Fibroblast of skin of back (primary cell): ENCODE results near the gene ZFHX3.
"Not testable (repeated sequence)": the region's sequence is repeated elsewhere in the genome, so short reads cannot be mapped to it uniquely, and the experiment has no call there.

ENCODE experiments used
- DNase-seq: peaks from one replicate; pipeline ENCODE4 v3.0.0-alpha.2; 2013

The ZFHX3 gene

DNA sequence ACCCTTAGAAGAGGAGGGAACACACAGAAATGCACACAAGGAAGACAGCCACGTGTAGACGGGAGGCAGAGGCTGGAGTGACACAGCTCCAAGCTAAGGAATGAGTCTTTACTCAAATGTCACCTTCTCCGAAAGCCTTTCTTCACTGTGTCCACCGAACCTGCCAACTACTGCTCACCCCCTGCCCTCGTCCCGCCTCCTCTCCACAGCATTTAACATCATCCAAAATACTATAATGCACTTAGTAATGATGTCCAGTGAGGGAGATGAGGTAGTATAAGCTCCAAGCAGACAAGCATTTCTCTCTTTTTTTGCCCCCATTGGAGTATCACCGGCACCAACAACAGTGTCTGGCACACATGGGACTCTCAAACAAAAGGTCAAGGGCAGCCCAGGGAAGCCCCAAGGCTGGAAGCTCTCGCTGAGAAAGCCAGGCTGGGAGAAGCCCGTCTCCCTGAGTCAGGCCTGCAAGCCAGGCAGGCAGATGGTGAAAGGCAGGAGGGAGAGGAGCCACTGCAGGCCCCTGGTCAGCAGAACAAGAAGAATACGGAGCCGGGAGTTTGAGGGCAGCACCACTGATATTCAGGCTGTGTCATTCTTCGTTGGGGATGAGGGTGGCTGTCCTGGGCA, 25.9 kb downstream of the ZFHX3 start:
- no peak for DNase-seq

DNA sequence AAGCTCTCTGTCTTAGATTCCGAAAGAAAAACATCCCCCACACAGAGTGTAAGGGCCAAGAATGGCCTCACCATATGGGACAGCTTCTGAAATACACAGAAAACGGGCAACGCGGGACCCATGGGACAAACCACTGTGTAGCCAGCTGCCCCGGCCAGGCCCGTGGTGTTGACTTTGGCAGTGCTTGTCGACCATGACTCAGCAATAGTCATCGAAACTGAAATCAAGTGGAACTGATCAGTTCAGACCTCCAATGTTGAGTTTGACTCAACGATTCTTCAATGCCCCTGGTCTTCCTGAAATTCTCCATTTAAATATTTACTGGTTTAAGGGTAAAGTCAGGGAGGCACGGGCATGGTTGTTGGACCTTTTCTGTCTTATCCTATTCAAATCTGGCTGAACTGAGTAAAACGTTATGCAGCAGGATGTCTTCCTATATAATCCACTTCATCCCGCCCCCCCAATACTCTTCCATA, 27.5 kb downstream of the ZFHX3 start:
- DNase-seq = peak; percentile 98

DNA sequence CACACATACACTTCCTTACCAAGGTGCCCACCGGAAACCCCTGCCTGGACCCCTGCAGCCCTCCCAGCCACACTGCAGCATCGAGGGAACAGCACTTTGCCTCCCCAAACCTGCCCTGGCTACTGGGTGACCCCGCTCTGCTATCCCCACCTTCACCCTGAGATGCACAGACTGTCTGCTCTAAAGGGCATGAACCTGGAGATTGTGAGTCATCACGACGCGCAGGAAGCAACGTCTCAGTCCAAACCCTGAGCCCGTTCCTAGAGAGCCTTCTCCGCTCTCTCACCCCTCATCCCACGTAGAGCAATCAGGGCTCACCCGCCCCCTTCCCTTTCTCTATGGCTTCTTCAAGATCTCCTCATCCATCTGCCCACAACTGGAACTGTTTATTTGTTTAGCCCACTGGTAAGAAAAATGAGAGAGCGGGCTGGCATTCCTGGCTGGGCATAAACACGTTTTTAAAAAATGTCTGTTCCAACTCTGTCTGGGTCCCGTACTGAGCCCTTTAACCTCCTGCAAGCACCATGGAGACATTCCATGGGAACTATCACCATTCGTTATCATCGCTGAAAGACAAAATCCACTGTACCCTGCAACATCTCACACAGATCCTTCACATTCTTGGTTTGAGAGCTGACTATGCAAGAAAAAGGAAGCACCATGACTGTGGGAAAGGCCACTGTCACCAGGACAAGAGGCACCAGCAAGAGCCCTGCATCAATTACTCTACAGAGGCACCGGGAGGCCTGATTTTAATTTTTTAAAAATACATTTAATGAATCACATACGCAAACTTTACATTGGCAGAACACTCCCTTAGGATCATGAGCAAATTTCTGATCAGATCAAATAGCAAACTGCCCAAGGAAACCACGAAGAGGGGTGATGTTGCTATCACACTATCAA, 28.2 kb downstream of the ZFHX3 start:
- peak; percentile 79 for DNase-seq

DNA sequence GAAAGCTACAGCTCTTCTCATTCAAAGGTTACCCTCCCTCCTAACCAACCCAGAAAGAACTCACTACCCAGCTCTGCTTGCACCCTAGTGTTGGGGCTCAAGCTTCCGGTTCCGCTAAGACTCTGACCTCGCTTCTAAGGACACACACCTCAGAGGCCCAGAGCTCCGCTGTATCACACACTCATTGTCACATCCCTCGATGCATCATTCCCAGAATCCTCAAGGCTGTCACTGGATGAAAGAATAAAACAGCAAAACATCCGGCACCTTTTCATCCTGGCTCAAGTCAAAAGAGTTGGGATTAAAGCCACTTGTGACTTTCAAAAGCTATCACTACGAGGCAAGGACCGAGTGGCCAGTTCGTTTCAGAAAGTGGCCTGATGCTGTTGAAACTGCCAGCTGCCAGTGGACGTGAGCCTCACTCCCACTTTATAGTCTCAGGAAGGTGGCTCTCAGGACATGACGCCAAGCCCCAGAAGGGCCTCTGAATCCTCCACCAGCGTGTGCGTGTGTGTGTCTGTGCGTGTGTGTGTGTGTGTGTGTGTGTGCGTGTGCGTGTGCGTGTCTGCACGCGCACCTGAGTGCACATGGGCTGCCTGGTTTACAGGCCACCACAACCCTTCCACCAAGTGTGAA, 29.0 kb downstream of the ZFHX3 start:
- DNase-seq = no peak

DNA sequence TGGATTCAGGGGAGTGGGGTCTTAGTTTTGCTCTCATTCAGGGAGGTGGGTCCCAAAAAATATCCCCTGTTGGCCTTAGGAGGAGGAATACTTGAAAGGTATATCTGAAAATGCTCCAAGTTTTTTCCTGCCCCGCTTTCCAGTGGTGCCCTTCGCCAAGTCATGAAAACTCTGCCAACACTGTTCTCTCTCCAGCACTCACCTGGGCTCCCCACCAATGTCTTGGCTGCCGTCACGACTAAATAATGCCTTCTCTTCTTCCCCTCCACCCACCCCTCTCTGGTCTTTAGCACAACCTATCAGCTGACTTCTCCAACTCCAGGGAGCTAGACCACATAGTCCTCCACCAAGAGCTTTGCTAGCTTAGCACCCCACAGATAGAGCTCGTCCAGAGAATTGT, 30.6 kb downstream of the ZFHX3 start:
- DNase-seq = no peak

DNA sequence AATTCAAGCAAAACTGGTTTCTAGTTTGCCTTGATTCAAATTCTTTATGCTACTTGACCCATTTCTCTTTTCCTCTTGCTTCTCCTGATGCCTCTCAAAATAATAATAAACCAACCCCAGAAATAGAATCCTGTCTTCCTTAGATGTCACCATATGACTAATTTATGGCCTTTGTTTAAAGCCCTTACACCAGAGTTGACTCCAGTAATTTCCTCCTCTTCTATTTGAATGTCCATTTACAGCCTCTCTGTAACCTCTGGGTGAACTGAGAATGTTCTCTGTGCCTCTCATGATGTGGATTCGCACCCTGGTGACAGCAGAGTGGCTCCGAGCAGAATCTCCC, 31.5 kb downstream of the ZFHX3 start:
- DNase-seq = peak; percentile 45

DNA sequence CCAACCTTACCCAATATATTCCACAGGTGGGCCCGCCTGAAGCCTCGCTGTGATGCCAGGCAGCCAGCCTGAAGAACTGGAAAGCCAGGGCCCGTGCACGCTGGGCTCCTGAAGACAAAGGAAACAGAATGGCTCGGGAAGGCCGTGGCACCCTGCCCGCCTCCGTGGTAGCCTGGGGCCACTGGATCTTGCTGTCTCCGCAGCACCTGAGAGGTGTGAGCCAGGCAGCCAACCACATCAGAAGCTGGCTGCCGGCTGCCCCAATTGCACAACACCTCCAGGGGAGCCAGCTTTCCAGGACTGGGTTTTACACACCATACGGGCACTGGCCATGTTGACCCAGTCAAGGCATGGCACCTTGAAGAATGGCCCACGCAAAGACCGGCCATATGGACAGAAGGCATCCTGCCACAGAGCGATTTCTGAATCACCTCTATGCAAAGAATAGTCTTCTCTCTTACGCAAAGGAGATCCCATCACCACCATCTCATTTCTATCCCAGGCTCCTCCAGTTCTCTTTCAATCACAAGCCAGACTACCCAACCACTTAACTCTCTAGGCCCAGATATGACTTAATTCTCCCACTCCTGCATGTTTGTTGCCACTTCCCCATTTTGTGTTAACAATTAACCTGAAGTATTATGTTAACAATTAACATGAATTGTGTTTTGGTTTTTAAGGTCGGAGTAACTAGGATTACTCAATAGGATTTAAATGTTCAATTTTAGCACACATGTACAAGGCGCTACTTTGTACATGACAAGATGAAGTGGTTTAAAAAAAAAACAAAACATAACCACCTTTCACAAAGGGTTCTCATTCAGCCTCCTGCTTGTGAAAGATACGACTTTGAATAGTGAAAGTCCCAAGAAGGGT, 32.1 kb downstream of the ZFHX3 start:
- DNase-seq = no peak

DNA sequence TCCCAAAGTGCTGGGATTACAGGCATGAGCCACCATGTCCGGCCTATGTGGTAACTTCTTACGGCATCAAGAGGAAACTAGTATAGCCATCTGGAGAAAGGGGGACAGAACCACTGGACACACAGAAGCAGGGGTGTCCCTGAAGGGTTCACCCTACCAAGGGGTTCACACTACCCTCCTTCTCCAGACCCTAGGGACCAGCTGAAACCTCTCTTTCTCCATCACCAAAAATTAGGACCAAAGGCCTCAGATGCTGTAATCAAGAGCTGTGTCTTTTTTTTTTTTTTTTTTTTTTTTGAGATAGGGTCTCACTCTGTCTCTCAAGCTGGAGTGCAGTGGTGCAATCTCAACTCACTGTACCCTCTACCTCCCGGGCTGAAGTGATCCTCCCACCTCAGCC, 33.2 kb downstream of the ZFHX3 start:
- DNase-seq = no peak

DNA sequence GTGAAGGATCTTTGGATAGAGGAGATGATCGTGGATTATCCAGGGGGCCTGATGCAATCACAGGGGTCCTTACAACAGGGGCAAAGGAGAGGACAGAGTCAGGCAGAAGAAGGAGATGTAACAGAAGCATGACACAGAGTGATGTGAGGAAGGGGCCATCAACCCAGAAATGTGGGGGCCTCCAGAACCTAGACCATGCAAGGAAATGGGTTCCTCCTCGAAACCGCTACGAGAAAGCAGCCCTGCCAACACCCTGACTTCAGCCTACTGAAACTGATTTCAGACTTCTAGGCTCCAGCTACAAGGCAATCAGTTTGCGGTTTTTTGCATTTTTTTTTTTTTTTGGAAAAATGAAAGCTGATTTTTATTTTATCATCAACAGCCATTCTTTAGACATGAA, 34.0 kb downstream of the ZFHX3 start:
- DNase-seq = no peak

DNA sequence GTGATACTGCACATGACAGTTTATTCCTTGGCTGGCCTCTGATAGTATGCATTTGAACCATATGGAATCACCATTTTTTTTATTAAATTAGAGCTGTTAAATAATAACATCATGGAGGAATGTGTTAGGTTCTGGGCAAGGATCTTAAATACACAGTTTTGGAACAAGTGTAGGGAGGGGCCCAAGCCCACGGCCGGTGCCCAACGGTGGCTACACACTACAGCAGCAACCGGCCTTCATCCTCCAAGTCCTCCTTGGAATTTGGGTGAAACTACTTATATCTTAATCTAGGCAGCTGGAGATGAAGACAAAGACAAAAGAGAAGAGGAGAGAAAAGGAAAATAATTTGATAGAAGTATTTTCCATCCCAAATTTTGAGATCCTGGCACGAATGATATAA, 35.6 kb downstream of the ZFHX3 start:
- DNase-seq = no peak

DNA sequence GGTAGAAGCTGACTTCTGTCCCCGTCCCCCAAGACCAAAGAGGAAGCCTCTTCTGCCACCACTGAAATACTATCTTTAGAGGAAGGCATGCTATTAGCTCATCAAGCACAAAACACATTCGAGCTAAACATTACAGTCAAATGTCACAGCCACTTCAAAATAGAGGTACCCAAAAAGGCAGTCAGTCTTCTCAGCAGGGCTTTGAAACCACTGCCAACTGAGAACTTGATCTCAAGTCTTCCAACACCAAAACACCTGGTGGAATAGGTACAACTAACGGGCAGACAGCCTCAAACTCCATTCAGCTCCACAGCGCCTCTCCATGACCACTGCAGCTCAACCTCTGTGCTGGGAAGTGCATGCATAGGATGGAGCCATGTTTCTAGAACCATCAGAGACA, 36.0 kb downstream of the ZFHX3 start:
- no peak for DNase-seq

DNA sequence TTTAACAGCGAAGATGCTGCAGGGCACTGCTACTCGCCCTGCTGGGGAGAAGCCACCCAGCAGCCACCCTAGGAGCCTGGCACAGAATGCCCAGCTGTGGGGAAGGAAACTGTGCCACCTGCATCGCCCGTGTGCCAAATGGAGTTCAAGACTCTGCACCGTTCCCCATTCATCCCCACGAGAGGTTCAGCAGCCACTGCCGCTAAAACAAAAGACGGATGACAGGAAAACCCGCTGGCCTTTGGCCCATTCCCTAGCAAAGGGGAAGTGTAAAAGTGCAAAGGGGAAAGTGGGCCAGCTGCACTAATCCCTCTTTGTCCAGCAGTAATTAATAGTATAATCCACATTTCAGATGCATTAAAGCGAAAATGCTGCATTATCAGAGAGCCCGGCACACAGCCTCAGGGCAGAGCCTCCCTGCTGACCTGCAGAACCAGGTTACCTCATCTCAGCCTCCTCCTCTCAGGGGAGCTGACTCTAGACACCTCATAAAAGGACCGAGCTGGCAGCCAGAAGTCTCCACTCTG, 37.7 kb downstream of the ZFHX3 start:
- no peak for DNase-seq

DNA sequence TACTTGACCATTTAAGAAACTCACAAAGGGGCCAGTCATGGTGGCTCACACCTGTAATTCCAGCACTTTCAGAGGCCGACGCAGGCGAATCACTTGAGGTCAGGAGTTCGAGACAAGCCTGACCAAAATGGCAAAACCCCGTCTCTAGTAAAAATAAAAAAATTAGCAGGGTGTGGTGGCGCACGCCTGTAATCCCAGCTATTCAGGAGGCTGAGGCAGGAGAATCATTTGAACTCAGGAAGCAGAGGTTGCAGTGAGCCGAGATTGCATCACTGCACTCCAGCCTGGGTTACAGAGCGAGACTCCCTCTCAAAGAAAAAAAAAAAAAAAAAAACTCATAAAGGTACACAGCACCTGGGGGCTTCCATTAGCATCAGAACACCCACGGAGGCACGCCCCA, 38.2 kb downstream of the ZFHX3 start:
- DNase-seq = not testable (repeated sequence)

DNA sequence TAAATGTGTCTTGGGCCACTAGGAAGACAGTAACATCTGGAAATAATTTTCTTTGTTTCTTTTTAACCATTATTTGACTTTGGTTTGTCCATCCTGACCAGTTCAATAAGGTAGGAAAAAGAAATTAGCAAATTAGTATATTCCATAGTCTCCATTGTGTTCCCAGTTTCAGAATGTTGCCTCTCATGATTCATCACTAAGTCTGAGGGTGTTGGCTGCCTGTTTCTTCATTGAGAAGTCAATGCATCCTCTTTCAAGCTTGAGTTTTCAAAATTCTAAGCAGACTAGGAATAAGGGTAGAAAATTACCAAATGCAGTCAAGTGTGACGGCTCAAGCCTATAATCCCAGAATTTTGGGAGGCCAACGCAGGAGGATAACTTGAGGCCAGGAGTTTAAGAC, 41.9 kb downstream of the ZFHX3 start:
- DNase-seq = no peak

DNA sequence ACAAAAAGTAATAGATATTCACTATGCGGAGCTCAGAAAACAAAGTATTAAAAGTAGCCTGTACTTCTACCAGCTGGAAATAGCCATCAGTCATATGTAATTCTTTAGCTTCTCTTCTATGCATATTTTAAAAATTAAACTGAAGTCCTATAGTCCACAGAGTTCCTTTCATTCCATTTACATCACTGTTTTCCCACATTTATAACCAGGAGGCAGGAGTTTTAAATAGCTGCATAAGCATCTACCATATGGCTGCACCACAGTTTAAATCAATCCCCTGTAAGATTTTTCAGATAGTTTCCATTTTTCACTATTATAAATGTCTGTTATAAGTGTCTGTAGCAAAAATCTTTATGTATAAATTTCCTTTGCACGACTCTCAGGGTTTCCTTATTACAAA, 45.1 kb downstream of the ZFHX3 start:
- DNase-seq = peak; percentile 91

DNA sequence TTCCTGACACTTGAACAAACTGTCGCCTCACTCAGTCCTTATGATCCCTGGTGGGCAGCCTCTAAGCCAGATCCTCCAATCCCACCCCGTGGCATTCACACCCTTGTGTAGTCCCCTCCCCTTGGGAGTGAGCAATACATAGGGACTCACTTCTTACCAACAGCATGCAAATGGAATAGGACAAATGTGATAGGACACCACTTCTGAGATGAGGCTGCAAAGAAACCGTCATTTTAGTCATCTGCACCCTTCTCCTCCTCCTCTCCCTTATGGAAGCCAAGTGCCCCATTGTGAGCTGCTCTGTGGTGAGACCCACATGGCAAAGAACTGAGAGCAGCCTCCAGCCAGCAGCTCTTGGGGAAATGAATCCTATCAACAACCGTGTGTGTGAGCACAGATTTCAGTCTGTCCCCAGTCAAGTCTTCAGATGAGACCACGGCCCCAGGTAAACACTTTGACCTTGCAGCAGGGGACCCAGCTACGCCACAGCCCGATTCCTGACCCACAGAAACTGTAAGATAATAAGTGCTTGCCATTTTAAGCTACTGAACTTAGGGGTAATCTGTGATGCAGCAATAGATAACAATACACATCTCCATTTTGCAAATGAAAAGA, 46.9 kb downstream of the ZFHX3 start:
- DNase-seq = no peak

DNA sequence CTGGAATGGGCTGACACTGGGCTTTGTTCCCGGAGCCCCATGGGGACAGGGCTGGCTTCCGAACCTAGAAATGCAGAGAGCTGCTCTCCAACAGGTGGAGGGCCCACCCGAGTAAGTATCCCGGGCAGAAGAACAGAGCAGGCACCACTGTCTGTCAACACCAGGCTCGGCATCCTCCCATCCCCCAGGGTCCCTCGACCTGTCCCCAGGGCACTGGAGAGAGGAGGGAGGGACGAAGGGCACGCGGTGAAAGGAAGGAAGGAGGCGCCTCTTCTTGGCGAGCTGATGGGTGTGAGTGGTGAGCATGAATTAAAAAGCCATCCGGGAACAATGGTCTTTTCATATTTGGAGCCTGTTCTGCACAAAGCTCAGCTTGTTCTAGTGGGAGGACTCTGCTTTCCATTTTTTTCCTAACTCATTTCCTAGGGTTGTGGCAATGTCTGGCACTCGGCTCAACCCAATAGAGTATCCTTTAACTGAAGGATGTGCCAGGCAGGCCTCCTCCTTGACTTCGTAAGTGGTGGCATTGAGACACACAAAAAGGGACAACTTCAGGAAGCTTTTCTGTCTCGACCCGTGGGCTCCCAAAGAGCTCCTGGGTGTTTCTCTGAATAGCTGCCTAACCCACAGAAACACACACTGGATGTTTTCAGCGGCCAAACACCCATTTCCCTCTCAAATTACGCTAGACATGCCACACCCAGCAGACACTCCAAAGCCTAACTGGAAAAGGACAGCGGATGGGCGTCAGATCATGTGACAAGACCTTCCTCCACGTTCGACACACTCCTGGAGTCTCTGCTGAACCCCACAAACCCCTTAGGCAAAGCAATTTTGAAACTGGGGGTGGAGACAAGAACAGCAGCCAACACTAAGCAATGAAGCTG, 47.7 kb downstream of the ZFHX3 start:
- peak; percentile 42 for DNase-seq

DNA sequence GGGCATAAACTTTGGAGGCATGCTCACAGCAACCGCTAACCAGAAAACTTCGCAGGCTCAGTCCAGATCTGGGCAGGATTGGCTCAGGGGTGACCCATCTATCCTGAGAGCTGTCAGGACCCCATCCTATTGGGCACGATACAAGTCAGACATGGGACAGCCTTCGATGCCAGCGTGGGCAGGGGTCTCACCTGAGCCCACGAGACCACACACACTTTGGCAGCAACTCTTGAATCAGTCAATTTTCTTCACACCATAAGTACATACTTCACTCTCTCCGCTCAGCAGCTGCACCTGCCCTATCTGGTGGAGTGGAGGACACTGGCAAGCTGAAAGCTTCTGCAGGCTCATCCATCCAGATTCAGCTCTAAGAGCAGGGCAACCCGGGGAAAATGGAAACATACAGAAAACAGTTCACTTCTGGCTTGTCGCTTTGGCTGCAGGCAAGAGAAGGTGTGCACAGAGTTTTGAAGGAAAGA, 48.3 kb downstream of the ZFHX3 start:
- DNase-seq = no peak

DNA sequence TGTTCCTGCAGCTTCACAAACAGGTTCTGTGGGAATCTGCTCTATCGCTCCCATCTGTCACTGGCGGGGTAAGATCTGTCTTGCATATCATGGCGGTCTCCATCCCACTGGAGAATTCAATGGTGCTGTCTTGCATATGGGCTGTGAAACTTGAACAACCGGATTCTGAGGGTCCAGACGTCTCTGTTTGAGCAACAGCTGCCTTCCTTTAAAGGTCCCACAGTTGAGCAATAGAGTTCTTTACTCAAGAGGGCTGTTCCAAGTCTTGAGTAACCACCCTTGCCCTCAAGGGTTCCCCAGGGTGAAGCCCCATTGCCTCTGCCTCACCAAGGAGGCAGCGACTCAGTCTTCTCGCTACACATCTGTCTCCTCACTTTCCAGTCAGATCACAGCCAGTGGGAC, 50.8 kb downstream of the ZFHX3 start:
- no peak for DNase-seq

DNA sequence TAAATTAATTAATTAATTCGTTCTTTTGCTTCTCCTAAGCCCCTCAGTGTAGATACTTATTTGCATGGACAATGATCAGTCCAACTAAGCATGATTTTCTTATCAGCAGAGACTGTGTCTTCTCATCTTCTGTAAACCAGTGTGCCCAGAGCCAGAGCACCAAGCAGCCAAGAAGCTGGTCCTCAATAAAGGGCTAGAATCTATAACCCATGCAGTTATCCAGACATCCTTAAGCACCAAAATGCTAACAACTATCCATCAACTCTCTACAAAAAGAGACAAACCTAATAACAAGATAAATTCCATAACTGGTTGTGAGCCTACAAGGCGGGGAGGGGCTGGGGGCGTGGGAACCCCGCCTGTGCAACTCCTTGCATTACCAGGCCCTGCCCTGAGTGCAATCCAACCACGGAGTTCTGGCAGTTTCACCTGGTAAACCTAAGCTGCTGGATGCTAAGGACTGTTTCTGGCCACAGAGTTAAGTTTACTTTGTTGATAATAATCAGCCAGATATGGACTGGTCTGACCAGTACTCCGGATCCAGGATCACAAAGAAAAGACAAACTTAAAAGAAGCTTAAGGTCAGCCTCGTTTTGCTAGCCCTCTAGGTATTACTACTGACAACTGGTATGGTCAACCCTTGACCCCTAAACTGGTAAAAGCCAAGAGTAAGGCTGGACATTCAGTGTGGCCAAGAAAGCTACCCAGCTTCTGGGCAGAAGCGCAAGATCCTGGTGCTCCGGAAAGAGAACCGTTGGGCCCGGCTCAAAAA, 51.5 kb downstream of the ZFHX3 start:
- DNase-seq = no peak
